ENCODE data around the gene HDDC3.
A peak's percentile ranks its signal among the peaks of the same experiment; 100 is the strongest.

HDDC3 gene

DNA sequence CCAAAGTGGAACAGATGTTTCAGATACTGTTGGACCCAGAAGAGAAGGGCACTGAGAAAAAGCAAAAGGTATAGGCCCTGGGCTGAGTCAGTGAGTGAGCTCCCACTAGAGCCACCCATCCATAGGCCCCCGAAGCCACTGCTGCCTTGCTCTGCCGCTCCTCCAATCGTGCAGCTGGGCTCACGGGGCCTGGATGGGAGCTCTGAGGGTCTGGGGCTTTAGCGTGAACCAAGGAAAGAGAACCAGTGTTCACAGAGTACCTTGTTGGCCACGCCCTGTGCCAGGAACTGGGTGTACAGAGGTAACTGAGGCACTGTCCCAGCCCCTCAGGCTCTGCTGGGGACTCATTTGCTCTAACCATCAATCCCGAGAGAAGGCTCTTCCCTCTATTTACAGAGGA, 7.4 kb upstream of the HDDC3 start:
- TF ChIP-seq, protein P1, sequence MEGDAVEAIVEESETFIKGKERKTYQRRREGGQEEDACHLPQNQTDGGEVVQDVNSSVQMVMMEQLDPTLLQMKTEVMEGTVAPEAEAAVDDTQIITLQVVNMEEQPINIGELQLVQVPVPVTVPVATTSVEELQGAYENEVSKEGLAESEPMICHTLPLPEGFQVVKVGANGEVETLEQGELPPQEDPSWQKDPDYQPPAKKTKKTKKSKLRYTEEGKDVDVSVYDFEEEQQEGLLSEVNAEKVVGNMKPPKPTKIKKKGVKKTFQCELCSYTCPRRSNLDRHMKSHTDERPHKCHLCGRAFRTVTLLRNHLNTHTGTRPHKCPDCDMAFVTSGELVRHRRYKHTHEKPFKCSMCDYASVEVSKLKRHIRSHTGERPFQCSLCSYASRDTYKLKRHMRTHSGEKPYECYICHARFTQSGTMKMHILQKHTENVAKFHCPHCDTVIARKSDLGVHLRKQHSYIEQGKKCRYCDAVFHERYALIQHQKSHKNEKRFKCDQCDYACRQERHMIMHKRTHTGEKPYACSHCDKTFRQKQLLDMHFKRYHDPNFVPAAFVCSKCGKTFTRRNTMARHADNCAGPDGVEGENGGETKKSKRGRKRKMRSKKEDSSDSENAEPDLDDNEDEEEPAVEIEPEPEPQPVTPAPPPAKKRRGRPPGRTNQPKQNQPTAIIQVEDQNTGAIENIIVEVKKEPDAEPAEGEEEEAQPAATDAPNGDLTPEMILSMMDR (IDR thresholded peaks at IDR 0.05) = no peak
- Histone ChIP-seq H3K27ac (no peak overlapping the region), H3K4me3 (ENCODE audit: low read depth in 1 of 2, low read length in 1 of 2) (no peak overlapping the region), H3K4me1 (ENCODE audit: control insufficient read depth in 1 of 2, insufficient read depth in 1 of 2, low read depth in 1 of 2, low read length in 1 of 2) (peaks cover 19 to 27% of the 10 kb centered on the region in 2 experiments), H3K9me3 (no peaks in the 10 kb centered on the region), H3K36me3 (peaks cover 68% of the 10 kb centered on the region), H3K27me3 (no peaks in the 10 kb centered on the region)

DNA sequence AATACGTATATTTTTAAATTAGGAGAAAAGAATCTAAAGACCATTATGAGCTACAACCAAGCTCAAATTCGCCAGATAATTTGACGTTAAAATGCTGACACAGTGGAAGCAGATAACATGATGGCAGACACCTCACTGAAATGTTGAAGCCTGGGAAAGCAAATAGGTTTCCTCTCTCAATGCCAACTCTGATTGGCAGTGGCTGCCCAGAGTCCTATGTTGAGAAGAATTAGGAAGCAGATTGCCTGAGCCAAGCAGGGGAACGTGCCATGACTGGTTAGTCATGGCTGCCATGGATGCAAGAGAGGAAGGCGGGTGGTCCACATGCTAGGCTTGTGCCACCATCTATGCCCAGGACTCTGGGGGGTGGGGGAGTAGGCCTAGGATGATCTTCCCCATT, 5.9 kb upstream of the HDDC3 start:
- no peaks in the 10 kb centered on the region for H3K9me3 ChIP-seq
- H3K36me3 ChIP-seq = peaks cover 53% of the 10 kb centered on the region
- peaks cover 26 to 36% of the 10 kb centered on the region in 2 experiments for H3K4me1 ChIP-seq (ENCODE audit: control insufficient read depth in 1 of 2, insufficient read depth in 1 of 2, low read depth in 1 of 2, low read length in 1 of 2)
- H3K27me3 ChIP-seq = no peaks in the 10 kb centered on the region
- TF ChIP-seq, protein P1 (IDR thresholded peaks at IDR 0.05) = no peak
- no peak overlapping the region for H3K4me3 ChIP-seq (ENCODE audit: low read depth in 1 of 2, low read length in 1 of 2)
- no peak overlapping the region for H3K27ac ChIP-seq

DNA sequence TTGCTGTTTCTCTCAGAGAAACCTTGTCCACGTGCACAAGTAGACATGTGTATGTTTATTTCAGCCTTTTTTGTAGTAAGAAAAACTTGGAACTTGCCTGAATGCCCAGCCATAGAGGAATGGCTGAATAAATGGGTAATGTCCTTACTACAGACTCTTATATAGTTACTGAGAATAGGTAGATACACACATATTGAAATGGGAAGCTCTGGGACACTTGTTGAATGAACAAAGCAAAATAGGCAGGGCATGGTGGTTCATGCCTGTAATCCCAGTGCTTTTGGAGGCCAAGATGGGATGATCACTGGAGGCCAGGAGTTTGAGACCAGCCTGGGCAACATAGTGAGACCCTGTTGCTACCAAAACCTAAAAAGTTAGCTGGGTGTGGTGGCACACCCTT, 4.5 kb upstream of the HDDC3 start:
- H3K4me3 ChIP-seq (ENCODE audit: low read depth in 1 of 2, low read length in 1 of 2) = no peak overlapping the region
- H3K4me1 ChIP-seq (ENCODE audit: control insufficient read depth in 1 of 2, insufficient read depth in 1 of 2, low read depth in 1 of 2, low read length in 1 of 2) = peaks cover 41 to 50% of the 10 kb centered on the region in 2 experiments
- H3K27me3 ChIP-seq = no peaks in the 10 kb centered on the region
- peaks cover 39% of the 10 kb centered on the region for H3K36me3 ChIP-seq
- H3K27ac ChIP-seq = no peak overlapping the region
- TF ChIP-seq, protein P1 (IDR thresholded peaks at IDR 0.05) = no peak
- no peaks in the 10 kb centered on the region for H3K9me3 ChIP-seq

- TF ChIP-seq, protein P1 (IDR thresholded peaks at IDR 0.05) = peak; percentile 49
- peaks cover 22% of the 10 kb centered on the region for H3K36me3 ChIP-seq
- H3K9me3 ChIP-seq = no peaks in the 10 kb centered on the region
- peak within 1 kb of the TSS; percentile 73 for H3K27ac ChIP-seq
- H3K4me1 ChIP-seq (ENCODE audit: control insufficient read depth in 1 of 2, insufficient read depth in 1 of 2, low read depth in 1 of 2, low read length in 1 of 2) = peaks cover 57 to 67% of the 10 kb centered on the region in 2 experiments
- peak within 1 kb of the TSS; percentile 75 to 93 for H3K4me3 ChIP-seq (ENCODE audit: low read depth in 1 of 2, low read length in 1 of 2)
- H3K27me3 ChIP-seq = no peaks in the 10 kb centered on the region
These were observed 2.8 kb upstream of the HDDC3 start, which contains the start of gene UNC45A for GRCh38 chr15:90934949-90935751. UNC45A (plus strand) TSS chr15:90935285; CDS start chr15:90935325, 40 bp downstream.

GRCh38 chr15:90934256-90934948, 2.1 kb upstream of the HDDC3 start:
- no peaks in the 10 kb centered on the region for H3K27me3 ChIP-seq
- H3K36me3 ChIP-seq = peaks cover 15% of the 10 kb centered on the region
- TF ChIP-seq, protein P1 (IDR thresholded peaks at IDR 0.05) = peak; percentile 97
- peak overlapping the region; percentile 75 to 93 for H3K4me3 ChIP-seq (ENCODE audit: low read depth in 1 of 2, low read length in 1 of 2)
- peak overlapping the region; percentile 73 for H3K27ac ChIP-seq
- H3K4me1 ChIP-seq (ENCODE audit: control insufficient read depth in 1 of 2, insufficient read depth in 1 of 2, low read depth in 1 of 2, low read length in 1 of 2) = peaks cover 65 to 75% of the 10 kb centered on the region in 2 experiments
- no peaks in the 10 kb centered on the region for H3K9me3 ChIP-seq
